GM12878 (cell line): Measurements from ENCODE around the gene PCDH15. TPM values are rescaled to one million over a fixed set of nuclear protein-coding genes. Genes with fewer than 3 reads are reported as not detected.

Source experiments
- CBX3 ChIP-seq: fragments of 200-600 bp; sonication (generic); IDR thresholded peaks from 2 replicates; pipeline ENCODE4 v1.6.1; 2016; ENCODE audit warnings: low read depth, borderline replicate concordance
- CHD1 ChIP-seq: IDR thresholded peaks from 2 replicates; pipeline ENCODE4 v1.6.1; 2012; ENCODE audit warnings: low read depth, low read length, improper control_type of control experiment
- EP300 ChIP-seq, 2 experiments: fragments of 150-350 bp in 1 of 2; IDR thresholded peaks; 2 replicates each; pipeline ENCODE4 v1.6.1; 2011 to 2012; ENCODE audit warnings: low read depth in 2 of 2, low read length in 2 of 2, borderline replicate concordance in 1 of 2, improper control_type of control experiment in 1 of 2, inconsistent platforms in 1 of 2; ENCODE audit not compliant: control insufficient read depth in 1 of 2
- PRDM15 ChIP-seq: fragments of 450-650 bp; formaldehyde crosslinking; IDR thresholded peaks from 2 replicates; pipeline ENCODE4 v1.4.0; 2020; ENCODE audit warnings: mild to moderate bottlenecking, moderate library complexity
- RAD51 ChIP-seq: fragments of 450-650 bp; IDR thresholded peaks from 2 replicates; pipeline ENCODE4 v1.6.1; 2016; ENCODE audit warnings: moderate library complexity, mild to moderate bottlenecking, inconsistent platforms
- TARDBP ChIP-seq: IDR thresholded peaks from 2 replicates; pipeline ENCODE4 v1.6.1; 2016; ENCODE audit warnings: borderline replicate concordance
- TCF3 ChIP-seq: IDR thresholded peaks from 2 replicates; pipeline ENCODE4 v1.6.1; 2012; ENCODE audit warnings: low read depth, mild to moderate bottlenecking, low read length, borderline replicate concordance; ENCODE audit not compliant: insufficient read depth
- ZBTB40 ChIP-seq: fragments of 450-650 bp; IDR thresholded peaks from 2 replicates; pipeline ENCODE4 v1.6.1; 2016; ENCODE audit warnings: mild to moderate bottlenecking, moderate library complexity, borderline replicate concordance
- polyA plus RNA-seq, 11 experiments: library from polyadenylated mRNA; depleted of rRNA in 4 of 11; unstranded in 6 of 11; stranded (reverse) in 5 of 11; fragments of >200 nt; fragmentation: Nextera tagmentation in 4 of 11; fragmentation: Illumina TruSeq in 1 of 11; extraction: Ambion mirVana in 4 of 11; extraction: Trizol in 1 of 11; gene quantifications; 1 replicate in 1 of 11; 2 replicates in 10 of 11; pipeline versions ENCODE4 v1.2.1 to v1.2.3, GENCODE V29; 2011 to 2016; ENCODE audit warnings: inconsistent platforms in 2 of 11, missing spikeins in 2 of 11, low read depth in 1 of 11
- total RNA-seq, 4 experiments: library from RNA; depleted of rRNA in 3 of 4; stranded (reverse); fragments of >200 nt in 3 of 4; fragmentation: Illumina TruSeq in 1 of 4; extraction: Trizol in 1 of 4; gene quantifications; 2 replicates each; pipeline versions ENCODE4 v1.2.1 to v1.2.3, GENCODE V29; 2013 to 2021

PCDH15 gene
- total and polyA plus RNA-seq, 10 of the 15 experiments (the other 5 are each of a cell fraction or from before 2014, with no cell fraction given), result 0.03 to 0.52 (median 0.07) TPM; not detected in 6

GRCh38 chr10:54137396-54137795, 663.6 kb downstream of the PCDH15 start (continued):
- TF ChIP-seq EP300 (IDR thresholded peaks at IDR 0.05; ENCODE audit: borderline replicate concordance in 1 of 2, control insufficient read depth in 1 of 2, low read depth in 2 of 2, low read length in 2 of 2) (no peak), RAD51 (no peak), TARDBP (no peak), PRDM15 (CRISPR knock-in tag) (no peak), ZBTB40 (no peak), CHD1 (no peak), TCF3 (no peak), CBX3 (no peak)
